Activated CD8-positive, alpha-beta memory T cell treated with anti-CD3 and anti-CD28 coated beads for 36 hours (primary cell): ENCODE measurements around the gene AKR7A2. TPM values are rescaled to one million over a fixed set of nuclear protein-coding genes. Genes with fewer than 3 reads are reported as not detected.

Source experiments
- CTCF ChIA-PET: fragments of 350-600 bp; sonication (Branson Sonifier 250); formaldehyde crosslinking; loops from one replicate; lab custom pipeline; 2021; ENCODE audit warnings: antibody characterized with exemption; lab: Charles Lee
- POLR2A ChIA-PET: fragments of 350-600 bp; sonication (Branson Sonifier 250); formaldehyde crosslinking; loops from one replicate; lab custom pipeline; 2021; ENCODE audit warnings: antibody characterized with exemption; lab: Charles Lee
- total RNA-seq, 2 experiments: library from RNA; stranded (reverse); gene quantifications; one replicate each; pipeline ENCODE4 v1.2.3, GENCODE V29; 2021

Gene AKR7A2
- total RNA-seq, 2 experiments from 2014 or later = 40.1 to 44.1 TPM

DNA sequence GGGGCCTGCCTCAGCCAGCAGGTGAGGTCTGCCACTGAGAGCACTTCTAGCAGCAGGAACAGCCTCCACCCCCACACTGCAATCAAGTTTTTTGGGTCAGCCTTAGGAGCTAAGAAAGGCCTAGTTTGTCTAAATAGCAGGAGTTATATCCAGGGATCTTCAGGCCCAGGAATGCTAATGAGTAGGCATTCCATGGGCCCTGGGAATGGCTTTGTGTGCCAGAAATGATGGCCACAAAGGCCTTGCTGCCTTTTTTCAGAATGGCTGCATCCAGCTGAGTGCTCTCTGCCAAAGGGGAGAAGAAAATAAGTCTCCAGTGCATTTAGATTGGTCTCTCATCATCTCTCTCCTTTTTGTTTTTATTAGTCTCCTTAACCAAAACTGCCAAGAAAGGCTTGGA, 57.5 kb downstream of the AKR7A2 start:
- ChIA-PET CTCF (no interaction called here), POLR2A (no interaction called here)

Other genes starting within 250 kb of the AKR7A2 start
- 100 to 1,000 TPM; 119 to 122 TPM for gene UBR4, start 101.9 kb downstream of the AKR7A2 start, total RNA-seq
- gene EMC1, start 60.6 kb downstream of the AKR7A2 start, total RNA-seq = 10 to 100 TPM; 60.6 to 64.1 TPM
- gene MRTO4, start 60.3 kb downstream of the AKR7A2 start, total RNA-seq = 100 to 1,000 TPM; 139 TPM
- under 1 TPM; 0.38 to 0.51 TPM for gene AKR7A3, start 23.4 kb downstream of the AKR7A2 start, total RNA-seq
- 1 to 10 TPM; 8.5 to 9.0 TPM for gene SLC66A1, start 182 bp upstream of the AKR7A2 start, total RNA-seq
- 100 to 1,000 TPM; 292 to 298 TPM for gene CAPZB, start 173.4 kb upstream of the AKR7A2 start, total RNA-seq